Vagina (tissue), 2 donors: Measurements from ENCODE around the gene GRAMD1B. TPM values are rescaled to one million over a fixed set of nuclear protein-coding genes. Genes with fewer than 3 reads are reported as not detected.

Experiments used
- DNase-seq, 2 donors: peaks; one replicate each; pipeline ENCODE4 v3.0.0-alpha.2; 2017; ENCODE audit errors: extremely low spot score in 2 of 2
- H3K27ac ChIP-seq: fragments of 200-600 bp; sonication (generic); one replicate; pipeline ENCODE4 v1.5.1; 2019
- H3K27me3 ChIP-seq: fragments of 200-600 bp; sonication (generic); one replicate; pipeline ENCODE4 v1.5.1; 2019
- H3K36me3 ChIP-seq, 2 donors: fragments of 200-600 bp; sonication (generic); one replicate each; pipeline ENCODE4 v1.5.1; 2017 to 2019
- H3K4me1 ChIP-seq: fragments of 200-600 bp; sonication (generic); one replicate; pipeline ENCODE4 v1.5.1; 2019
- H3K4me3 ChIP-seq, 2 donors: fragments of 200-600 bp; sonication (generic); 1 replicate in 1 of 2; 2 replicates in 1 of 2; pipeline ENCODE4 v1.5.1; 2016 to 2019
- H3K9me3 ChIP-seq: fragments of 200-600 bp; sonication (generic); one replicate; pipeline ENCODE4 v1.5.1; 2019
- POLR2A ChIP-seq, 2 donors: fragments of 450-650 bp; IDR thresholded peaks; one replicate each; pipeline ENCODE4 v1.6.1; 2017; ENCODE audit warnings: antibody characterized with exemption in 2 of 2, mild to moderate bottlenecking in 2 of 2, moderate library complexity in 2 of 2
- POLR2AphosphoS5 ChIP-seq, 2 donors: sonication (generic); formaldehyde crosslinking; IDR thresholded peaks; one replicate each; pipeline ENCODE4 v1.9.0; 2017; ENCODE audit warnings: antibody characterized with exemption in 2 of 2, mild to moderate bottlenecking in 2 of 2, low read depth in 1 of 2; ENCODE audit not compliant: insufficient read depth in 1 of 2
- intact Hi-C: fragments of 100-400 bp; cut with DNase I; formaldehyde crosslinking; loops from one replicate; pipeline ENCODE4 v1.15.1; 2023
- total RNA-seq: library from RNA; depleted of rRNA; stranded (reverse); fragments of >200 nt; gene quantifications from one replicate; pipeline ENCODE4 v1.2.3, GENCODE V29; 2016
- TF ChIP-seq, protein P1 (sequence below), 3 experiments: fragments of 450-650 bp in 2 of 3; fragments of 200-600 bp in 1 of 3; sonication (generic) in 1 of 3; IDR thresholded peaks; one replicate each; pipeline ENCODE4 v1.5.1; 2017 to 2019; ENCODE audit warnings: antibody characterized with exemption in 3 of 3, mild to moderate bottlenecking in 2 of 3, moderate library complexity in 2 of 3

GRAMD1B gene
- total RNA-seq, 1 donor from 2014 or later, result 4.9 TPM

DNA sequence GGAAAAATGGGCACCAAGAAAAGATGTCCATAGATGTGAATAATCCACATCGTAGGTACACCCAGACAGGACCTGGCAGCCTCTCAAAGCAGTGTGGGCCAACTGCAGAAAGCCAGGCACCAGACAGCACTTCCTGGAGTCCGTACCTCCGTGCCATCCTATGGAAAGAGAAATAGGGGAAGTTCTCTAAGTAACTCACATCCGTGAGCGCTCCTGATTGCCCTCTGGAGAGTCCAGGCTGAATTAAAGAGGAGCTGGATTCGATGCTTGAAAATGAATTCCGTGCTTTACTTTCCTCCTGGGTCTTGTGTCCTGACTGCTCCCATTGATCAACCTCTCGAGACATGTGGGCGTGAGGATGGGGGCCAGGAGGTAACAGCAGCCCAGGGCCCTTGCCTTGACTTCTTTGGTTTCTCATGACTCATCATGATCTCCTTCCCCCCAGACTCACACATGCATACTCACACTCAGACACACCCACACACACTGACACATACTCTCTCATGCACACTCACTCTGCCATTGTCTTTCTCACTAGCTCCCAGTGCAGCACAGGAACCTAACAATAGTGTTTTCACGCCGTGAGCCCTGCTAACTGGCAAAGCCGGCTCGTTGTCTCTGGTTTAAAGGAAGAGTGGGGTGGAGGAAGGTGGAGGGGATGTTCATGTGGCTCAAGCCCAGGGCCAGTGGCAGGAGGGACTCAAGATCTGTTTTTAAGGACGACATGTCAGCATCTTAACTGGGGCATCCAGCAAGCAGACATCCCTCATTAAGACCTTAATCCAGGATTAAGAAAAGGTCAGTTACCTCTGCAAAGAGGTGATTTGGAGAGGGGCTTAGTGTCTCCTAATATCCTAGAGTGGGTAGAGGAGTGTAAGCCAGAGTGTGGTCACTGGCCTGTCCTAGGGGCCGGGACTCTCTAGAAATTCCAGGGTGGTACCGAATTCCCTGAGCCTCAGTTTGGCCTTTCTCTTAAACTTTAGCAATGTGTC is 120.2 kb downstream of the GRAMD1B start:
- TF ChIP-seq POLR2AphosphoS5 (IDR thresholded peaks at IDR 0.05; ENCODE audit: insufficient read depth in 1 of 2, low read depth in 1 of 2), result no peak
- TF ChIP-seq POLR2A (IDR thresholded peaks at IDR 0.05), result no peak
- TF ChIP-seq, protein P1, sequence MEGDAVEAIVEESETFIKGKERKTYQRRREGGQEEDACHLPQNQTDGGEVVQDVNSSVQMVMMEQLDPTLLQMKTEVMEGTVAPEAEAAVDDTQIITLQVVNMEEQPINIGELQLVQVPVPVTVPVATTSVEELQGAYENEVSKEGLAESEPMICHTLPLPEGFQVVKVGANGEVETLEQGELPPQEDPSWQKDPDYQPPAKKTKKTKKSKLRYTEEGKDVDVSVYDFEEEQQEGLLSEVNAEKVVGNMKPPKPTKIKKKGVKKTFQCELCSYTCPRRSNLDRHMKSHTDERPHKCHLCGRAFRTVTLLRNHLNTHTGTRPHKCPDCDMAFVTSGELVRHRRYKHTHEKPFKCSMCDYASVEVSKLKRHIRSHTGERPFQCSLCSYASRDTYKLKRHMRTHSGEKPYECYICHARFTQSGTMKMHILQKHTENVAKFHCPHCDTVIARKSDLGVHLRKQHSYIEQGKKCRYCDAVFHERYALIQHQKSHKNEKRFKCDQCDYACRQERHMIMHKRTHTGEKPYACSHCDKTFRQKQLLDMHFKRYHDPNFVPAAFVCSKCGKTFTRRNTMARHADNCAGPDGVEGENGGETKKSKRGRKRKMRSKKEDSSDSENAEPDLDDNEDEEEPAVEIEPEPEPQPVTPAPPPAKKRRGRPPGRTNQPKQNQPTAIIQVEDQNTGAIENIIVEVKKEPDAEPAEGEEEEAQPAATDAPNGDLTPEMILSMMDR (IDR thresholded peaks at IDR 0.05), result no peak
- H3K27me3 ChIP-seq, result no peaks in the 10 kb centered on the region
- no peak overlapping the region for H3K27ac ChIP-seq
- H3K4me1 ChIP-seq, result no peaks in the 10 kb centered on the region
- no peak overlapping the region for H3K4me3 ChIP-seq
- intact Hi-C loops, result no loop called here
- H3K9me3 ChIP-seq, result no peaks in the 10 kb centered on the region
- no peaks in the 10 kb centered on the region for H3K36me3 ChIP-seq
- DNase-seq, result no peak

DNA sequence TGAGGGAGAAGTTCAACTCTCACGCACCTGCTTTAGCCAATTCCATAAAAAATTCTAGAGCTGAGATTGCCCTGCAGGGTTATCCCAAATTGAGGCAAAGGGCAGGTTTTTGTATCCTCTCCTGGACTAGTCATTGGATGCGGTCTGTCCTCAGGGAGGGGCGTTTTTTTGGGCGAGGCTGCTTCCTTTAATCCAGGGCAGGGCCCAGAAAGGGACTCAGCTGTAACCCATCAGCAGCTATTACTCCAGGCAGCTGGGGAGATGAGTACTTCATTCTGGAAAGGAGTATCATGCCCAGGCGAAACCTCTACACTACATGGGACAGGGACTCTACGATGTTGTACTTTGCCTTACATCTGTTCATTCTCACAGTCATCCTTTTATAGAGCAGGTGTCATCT is 121.0 kb downstream of the GRAMD1B start:
- intact Hi-C loops, result no loop called here
- DNase-seq, result no peak
- TF ChIP-seq, protein P1 (IDR thresholded peaks at IDR 0.05), result no peak
- TF ChIP-seq POLR2A (IDR thresholded peaks at IDR 0.05), result no peak
- TF ChIP-seq POLR2AphosphoS5 (IDR thresholded peaks at IDR 0.05; ENCODE audit: insufficient read depth in 1 of 2, low read depth in 1 of 2), result no peak

DNA sequence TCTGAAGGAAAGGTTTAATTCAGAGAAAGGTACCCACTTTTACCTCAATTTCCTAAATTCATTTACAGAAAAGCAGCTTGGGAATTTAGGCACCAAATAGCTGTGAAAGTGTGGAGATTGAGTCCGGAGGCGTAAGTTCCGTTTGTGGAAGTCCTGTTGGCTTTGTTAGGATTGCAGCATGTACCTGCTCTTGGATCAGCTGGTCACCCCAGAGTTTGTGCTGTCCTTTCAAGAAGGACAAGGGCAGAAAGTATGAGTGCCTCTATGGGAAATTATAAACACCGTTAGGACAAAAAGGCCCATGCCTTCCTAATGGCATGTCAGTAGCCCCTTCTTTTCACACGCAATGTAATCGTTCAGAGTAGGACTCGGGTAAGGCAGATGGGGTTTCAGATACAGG is 126.6 kb downstream of the GRAMD1B start:
- intact Hi-C loops, result no loop called here
- no peak overlapping the region for H3K27ac ChIP-seq
- H3K9me3 ChIP-seq, result no peaks in the 10 kb centered on the region
- no peak overlapping the region for H3K4me3 ChIP-seq
- H3K27me3 ChIP-seq, result no peaks in the 10 kb centered on the region
- TF ChIP-seq POLR2AphosphoS5 (IDR thresholded peaks at IDR 0.05; ENCODE audit: insufficient read depth in 1 of 2, low read depth in 1 of 2) (no peak), POLR2A (IDR thresholded peaks at IDR 0.05) (no peak)
- TF ChIP-seq, protein P1 (IDR thresholded peaks at IDR 0.05), result no peak
- H3K4me1 ChIP-seq, result peaks cover 15% of the 10 kb centered on the region
- DNase-seq, result no peak
- H3K36me3 ChIP-seq, result no peaks in the 10 kb centered on the region

More for the DNA sequence above, 121.0 kb downstream of the GRAMD1B start:
- no peak overlapping the region for H3K27ac ChIP-seq
- H3K9me3 ChIP-seq, result no peaks in the 10 kb centered on the region
- H3K4me1 ChIP-seq, result no peaks in the 10 kb centered on the region
- no peaks in the 10 kb centered on the region for H3K27me3 ChIP-seq
- no peaks in the 10 kb centered on the region for H3K36me3 ChIP-seq
- H3K4me3 ChIP-seq, result no peak overlapping the region

DNA sequence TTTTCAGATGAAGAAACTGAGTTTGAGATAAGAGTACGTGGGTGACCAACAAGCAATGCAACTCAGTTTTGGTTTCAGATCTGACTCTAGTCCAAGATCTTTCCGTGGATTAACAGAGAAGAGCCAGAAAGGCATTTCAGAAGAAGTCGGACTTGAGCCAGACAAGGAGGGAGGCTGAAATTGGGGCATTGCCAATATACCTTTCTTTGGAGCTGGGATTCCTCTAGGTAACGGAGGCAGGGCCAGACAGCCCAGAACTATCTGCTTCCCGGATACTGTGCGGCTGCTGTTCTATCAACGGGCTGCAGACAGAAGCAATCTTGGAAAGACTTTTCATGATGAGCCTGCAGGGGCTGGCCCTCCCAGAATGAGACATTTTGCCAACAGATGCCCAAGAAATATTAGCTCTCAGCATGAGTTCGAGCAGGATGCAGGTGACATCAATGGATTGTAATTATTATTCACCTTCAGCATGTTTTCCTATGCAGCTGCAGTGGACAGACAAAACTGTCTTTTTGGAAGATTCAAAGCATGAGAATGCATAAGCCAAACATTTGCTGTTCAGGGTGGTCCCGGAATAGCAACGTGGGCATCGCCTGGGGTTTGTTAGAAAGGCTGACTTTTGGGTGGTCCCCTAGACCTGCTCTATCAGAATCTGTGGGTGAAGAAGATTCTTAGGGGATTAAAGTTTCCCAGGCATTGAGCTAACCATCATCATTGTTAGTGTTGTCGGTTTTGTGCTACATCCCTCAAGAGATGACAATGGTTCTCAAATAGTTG is 128.7 kb downstream of the GRAMD1B start:
- intact Hi-C loops, result no loop called here
- TF ChIP-seq POLR2AphosphoS5 (IDR thresholded peaks at IDR 0.05; ENCODE audit: insufficient read depth in 1 of 2, low read depth in 1 of 2), result no peak
- TF ChIP-seq POLR2A (IDR thresholded peaks at IDR 0.05), result no peak
- TF ChIP-seq, protein P1 (IDR thresholded peaks at IDR 0.05), result no peak
- DNase-seq, result no peak

More for the DNA sequence above, 128.7 kb downstream of the GRAMD1B start:
- Histone ChIP-seq H3K9me3 (no peaks in the 10 kb centered on the region), H3K27ac (no peak overlapping the region), H3K36me3 (no peaks in the 10 kb centered on the region), H3K4me1 (peaks cover 16% of the 10 kb centered on the region), H3K27me3 (no peaks in the 10 kb centered on the region), H3K4me3 (no peak overlapping the region)
